NCI-H1048 (cell line): ENCODE data around the gene GSX1.
A peak's percentile ranks its signal among the peaks of the same experiment; 100 is the strongest.
"Not testable (repeated sequence)": the region's sequence is repeated elsewhere in the genome, so short reads cannot be mapped to it uniquely, and the experiment has no call there.

ENCODE experiments used
- DNase-seq: peaks from one replicate; lab custom pipeline; 2025; lab: John Stamatoyannopoulos, UW

GSX1 gene

GRCh38 chr13:27794921-27795717 lies 2.8 kb downstream of the GSX1 start:
- no peak for DNase-seq

GRCh38 chr13:27795718-27796019 lies 3.4 kb downstream of the GSX1 start:
- DNase-seq = no peak

- no peak for DNase-seq
Measured at GRCh38 chr13:27796544-27797227, 4.4 kb downstream of the GSX1 start.

DNA sequence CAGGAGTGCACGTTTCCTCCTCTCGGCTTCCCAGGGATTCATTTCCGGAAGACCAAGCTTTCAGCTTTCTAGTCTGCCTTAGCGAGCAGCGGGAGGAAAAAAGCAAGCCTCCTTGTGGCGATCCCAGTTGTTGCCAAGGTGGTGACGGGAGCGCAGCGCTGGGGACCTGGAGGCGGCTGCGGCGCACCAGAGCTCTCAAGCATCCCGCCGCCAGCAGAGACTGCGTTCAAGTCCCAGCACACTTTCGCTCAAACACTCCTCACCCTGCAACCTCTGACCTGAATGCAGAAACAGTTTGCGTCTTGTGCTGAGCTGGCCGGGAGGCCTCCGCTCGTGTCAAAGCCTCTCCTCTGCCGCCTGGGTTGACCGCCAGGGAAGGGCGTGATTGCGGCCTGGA lies 4.9 kb downstream of the GSX1 start:
- no peak for DNase-seq

GRCh38 chr13:27806744-27807387 lies 14.6 kb downstream of the GSX1 start:
- DNase-seq = no peak

GRCh38 chr13:27808851-27809550 lies 16.7 kb downstream of the GSX1 start:
- DNase-seq = no peak

- no peak for DNase-seq
Measured at GRCh38 chr13:27810009-27810408, 17.7 kb downstream of the GSX1 start.

DNA sequence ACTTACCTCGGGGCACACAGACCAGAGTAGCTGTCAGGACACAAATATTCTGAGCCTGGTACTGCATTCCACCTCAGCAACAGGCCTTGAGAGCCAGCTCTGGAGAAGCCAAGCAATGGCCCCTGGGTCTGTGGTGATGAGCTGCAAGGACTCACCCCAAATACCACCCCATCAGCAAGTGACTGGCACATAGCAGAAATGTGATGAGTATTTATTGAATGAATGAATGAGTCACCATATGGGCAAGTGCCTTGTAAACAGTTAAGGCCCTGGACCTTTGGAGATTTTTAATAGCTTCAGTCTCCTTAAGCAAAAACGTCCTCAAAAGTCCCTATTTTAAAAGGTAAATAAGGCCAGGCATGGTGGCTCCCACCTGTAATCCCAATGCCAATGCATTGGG lies 18.2 kb downstream of the GSX1 start:
- DNase-seq = no peak

DNA sequence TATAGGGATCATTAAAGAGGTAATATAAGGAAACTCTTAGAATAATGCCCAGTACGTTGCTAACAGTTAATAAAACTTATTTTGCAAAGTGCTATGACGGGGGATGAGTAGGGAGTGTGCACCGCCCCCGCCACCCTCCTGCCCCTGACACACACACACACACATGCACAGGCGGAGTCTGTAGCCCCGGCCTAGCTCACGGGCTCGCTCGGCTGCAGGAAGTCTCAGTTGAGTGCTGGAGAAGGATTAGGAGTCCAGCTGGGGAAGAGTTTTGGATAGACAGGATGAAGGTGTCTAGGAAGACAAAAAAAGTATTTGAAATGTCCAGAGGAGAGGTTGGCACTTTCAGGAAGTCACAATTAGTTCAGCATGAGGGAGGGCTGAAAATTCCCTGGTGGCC lies 21.5 kb downstream of the GSX1 start:
- DNase-seq = no peak

GRCh38 chr13:27817832-27818231 lies 25.5 kb downstream of the GSX1 start:
- not testable (repeated sequence) for DNase-seq

DNA sequence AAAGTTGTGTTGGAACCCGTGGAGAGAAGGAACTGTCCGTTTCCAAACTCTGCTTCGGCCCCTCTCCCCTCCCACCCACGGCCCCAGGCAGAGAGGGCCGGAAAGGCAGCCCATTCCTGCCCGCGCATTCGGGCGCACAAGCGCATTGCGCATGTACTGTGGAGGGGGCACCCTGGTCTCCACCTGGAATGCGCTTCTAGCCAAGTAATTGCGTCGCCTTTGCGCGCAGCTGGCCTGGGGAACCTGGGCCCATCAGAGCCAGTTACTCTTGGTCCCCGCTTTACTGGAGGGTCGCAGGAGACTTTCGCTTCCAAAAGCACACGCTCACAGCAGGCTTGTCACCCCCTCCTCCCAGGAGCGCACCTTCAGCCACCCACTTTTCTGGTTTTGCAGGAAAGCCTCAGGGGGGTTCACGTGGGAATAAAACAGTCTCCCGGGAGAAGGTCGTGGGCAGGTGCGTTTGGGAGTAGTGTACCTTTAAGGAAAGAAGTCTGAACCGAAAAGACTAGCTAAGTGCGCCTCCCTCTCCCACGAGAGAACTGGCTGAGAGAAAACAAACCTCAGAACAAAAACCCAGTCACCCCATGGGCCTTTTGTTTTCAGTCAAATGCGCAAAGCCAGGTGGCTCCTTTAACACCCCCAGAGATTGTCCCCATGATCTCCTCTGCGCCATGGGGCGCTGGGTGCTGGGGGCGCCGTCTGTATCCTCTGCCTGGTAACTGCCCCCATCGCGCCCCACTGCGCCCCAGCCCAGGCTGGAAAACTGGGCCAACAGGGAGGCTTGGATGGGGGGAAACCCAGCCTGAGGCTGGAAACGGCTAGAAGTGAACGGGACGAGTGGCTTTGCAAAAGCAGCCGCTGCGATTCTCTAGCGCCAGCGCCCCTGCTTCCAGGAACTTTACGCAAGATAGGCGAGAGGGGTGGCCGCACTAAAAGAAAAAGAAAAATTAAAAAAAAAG lies 28.5 kb downstream of the GSX1 start:
- no peak for DNase-seq

DNA sequence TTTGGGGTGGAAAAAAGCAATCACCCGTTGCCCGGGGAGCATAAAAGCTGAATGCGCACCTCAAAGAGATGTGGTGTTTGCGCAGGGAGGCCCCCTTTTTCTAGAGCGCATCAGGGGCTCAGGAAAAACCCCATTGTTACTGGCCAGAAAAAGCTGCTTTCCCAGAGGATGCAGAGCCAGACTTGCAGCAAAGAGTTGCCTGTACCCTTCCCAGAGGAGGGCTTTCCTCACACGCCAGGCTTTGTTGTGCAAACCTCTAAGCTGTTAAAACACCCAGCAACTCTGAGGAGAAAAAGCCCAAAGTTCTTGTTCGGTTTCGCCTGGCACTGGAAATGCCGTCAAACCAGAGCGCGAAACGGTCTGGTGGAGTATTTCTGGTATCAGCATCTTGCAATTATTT lies 29.3 kb downstream of the GSX1 start:
- no peak for DNase-seq

GRCh38 chr13:27822258-27822872 lies 30.1 kb downstream of the GSX1 start:
- DNase-seq = no peak

- no peak for DNase-seq
Measured at GRCh38 chr13:27822873-27823311, 30.6 kb downstream of the GSX1 start.

DNA sequence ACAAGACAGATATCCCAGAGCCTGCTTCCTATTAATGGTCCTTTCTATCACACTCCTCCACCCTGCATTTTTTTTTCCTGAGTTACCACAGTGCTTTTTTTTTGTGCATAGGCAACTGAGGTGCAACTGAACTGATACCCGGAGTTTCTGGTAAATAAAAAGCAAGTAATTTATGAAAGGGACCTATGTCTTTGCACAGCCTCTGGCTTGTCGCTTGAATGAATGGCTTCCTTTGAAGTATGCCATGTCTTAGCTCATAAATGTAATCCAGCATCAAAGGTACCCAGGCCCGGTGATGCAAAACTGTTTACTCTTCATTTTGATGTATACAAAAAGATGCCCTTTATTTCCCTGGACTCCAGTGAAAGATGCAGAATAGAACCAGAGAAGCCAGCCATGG lies 31.8 kb downstream of the GSX1 start:
- no peak for DNase-seq

DNA sequence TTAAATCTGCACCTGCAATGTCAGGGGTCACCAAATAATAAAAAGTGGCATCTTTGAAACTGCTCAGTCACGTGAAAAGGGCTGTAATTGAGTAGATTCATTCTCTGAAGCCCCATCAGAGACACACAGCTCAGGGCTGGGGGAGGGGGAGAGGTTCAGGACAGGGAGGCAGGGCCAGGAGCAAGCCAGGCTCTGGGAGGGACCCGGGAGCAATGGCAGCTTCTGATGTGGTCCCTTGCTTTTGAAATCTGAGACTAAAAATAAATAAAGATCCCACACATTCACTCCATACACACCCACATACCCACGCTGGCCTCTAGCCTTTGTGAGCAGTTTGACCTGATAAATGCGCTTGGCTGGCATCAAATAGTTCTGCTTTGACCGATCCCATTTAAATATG lies 32.8 kb downstream of the GSX1 start:
- no peak for DNase-seq

GRCh38 chr13:27826379-27827353 lies 34.4 kb downstream of the GSX1 start:
- DNase-seq = peak; percentile 40

- DNase-seq = no peak
Measured at GRCh38 chr13:27827646-27828045, 35.4 kb downstream of the GSX1 start.

DNA sequence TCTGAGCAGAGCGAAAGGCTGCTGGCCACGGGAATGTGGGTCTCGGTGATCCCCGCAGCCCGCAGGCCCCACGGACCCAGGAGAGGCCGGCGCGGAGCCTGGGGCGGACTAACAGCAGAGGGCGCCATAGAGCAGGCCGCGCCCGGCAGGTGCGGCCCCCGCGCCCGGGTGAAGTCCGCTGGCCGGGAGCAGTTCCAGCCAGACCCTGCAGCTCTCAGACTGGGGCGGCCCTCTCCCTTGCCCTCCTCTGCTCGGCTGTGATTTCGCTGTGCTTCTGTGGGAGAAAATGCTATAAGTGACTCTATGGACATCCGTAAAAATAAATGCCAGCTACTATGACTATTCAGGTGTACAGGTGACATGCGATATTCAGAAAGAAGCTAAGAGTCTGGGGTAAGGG lies 37.7 kb downstream of the GSX1 start:
- DNase-seq = no peak

GRCh38 chr13:27833206-27833605 lies 40.9 kb downstream of the GSX1 start:
- no peak for DNase-seq
